ENCODE data around the gene VWDE.

DNA sequence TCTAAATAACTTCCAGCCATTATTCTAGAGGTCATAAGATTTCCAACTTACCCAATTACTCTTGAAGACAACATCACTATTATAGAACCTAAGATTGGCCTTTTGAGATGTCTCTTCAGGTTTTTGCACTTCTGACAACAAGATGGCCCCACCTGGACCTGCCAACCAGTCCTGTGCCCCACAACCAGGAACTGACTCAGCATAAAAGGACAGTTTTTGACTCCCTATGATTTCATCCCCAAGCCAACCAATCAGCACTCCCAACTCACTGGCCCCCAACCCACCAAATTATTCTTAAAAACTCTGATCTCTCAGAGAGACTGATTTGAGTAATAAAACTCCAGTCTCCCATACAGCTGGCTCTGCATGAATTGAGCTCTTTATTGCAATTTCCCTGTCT lies 98.2 kb downstream of the VWDE start:
- TF ChIP-seq EZH2 (IDR thresholded peaks at IDR 0.05) (no peak), POLR2A (IDR thresholded peaks at IDR 0.05; ENCODE audit: borderline replicate concordance, extremely low read depth, insufficient read depth, insufficient read length) (no peak), CEBPB (IDR thresholded peaks at IDR 0.05; ENCODE audit: low read depth) (no peak), SP1 (IDR thresholded peaks at IDR 0.05; ENCODE audit: low read depth) (no peak), SIN3A (IDR thresholded peaks at IDR 0.05; ENCODE audit: low read depth) (no peak), YY1 (IDR thresholded peaks at IDR 0.05; ENCODE audit: extremely low read depth, insufficient replicate concordance, low read depth, low read length) (no peak)
- TF ChIP-seq, protein P1, sequence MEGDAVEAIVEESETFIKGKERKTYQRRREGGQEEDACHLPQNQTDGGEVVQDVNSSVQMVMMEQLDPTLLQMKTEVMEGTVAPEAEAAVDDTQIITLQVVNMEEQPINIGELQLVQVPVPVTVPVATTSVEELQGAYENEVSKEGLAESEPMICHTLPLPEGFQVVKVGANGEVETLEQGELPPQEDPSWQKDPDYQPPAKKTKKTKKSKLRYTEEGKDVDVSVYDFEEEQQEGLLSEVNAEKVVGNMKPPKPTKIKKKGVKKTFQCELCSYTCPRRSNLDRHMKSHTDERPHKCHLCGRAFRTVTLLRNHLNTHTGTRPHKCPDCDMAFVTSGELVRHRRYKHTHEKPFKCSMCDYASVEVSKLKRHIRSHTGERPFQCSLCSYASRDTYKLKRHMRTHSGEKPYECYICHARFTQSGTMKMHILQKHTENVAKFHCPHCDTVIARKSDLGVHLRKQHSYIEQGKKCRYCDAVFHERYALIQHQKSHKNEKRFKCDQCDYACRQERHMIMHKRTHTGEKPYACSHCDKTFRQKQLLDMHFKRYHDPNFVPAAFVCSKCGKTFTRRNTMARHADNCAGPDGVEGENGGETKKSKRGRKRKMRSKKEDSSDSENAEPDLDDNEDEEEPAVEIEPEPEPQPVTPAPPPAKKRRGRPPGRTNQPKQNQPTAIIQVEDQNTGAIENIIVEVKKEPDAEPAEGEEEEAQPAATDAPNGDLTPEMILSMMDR (IDR thresholded peaks at IDR 0.05 in 2 of 3, conservative IDR thresholded peaks at IDR 0.05 in 1 of 3; ENCODE audit: borderline replicate concordance in 1 of 3, insufficient read depth in 1 of 3, low read depth in 2 of 3, low read length in 2 of 3): no peak
- TF ChIP-seq, protein P2, sequence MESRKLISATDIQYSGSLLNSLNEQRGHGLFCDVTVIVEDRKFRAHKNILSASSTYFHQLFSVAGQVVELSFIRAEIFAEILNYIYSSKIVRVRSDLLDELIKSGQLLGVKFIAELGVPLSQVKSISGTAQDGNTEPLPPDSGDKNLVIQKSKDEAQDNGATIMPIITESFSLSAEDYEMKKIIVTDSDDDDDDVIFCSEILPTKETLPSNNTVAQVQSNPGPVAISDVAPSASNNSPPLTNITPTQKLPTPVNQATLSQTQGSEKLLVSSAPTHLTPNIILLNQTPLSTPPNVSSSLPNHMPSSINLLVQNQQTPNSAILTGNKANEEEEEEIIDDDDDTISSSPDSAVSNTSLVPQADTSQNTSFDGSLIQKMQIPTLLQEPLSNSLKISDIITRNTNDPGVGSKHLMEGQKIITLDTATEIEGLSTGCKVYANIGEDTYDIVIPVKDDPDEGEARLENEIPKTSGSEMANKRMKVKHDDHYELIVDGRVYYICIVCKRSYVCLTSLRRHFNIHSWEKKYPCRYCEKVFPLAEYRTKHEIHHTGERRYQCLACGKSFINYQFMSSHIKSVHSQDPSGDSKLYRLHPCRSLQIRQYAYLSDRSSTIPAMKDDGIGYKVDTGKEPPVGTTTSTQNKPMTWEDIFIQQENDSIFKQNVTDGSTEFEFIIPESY (IDR thresholded peaks at IDR 0.05; ENCODE audit: extremely low read depth, insufficient replicate concordance, low read length): no peak
- TF ChIP-seq, protein P3, sequence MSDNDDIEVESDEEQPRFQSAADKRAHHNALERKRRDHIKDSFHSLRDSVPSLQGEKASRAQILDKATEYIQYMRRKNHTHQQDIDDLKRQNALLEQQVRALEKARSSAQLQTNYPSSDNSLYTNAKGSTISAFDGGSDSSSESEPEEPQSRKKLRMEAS (IDR thresholded peaks at IDR 0.05): no peak
- TF ChIP-seq, protein P4, sequence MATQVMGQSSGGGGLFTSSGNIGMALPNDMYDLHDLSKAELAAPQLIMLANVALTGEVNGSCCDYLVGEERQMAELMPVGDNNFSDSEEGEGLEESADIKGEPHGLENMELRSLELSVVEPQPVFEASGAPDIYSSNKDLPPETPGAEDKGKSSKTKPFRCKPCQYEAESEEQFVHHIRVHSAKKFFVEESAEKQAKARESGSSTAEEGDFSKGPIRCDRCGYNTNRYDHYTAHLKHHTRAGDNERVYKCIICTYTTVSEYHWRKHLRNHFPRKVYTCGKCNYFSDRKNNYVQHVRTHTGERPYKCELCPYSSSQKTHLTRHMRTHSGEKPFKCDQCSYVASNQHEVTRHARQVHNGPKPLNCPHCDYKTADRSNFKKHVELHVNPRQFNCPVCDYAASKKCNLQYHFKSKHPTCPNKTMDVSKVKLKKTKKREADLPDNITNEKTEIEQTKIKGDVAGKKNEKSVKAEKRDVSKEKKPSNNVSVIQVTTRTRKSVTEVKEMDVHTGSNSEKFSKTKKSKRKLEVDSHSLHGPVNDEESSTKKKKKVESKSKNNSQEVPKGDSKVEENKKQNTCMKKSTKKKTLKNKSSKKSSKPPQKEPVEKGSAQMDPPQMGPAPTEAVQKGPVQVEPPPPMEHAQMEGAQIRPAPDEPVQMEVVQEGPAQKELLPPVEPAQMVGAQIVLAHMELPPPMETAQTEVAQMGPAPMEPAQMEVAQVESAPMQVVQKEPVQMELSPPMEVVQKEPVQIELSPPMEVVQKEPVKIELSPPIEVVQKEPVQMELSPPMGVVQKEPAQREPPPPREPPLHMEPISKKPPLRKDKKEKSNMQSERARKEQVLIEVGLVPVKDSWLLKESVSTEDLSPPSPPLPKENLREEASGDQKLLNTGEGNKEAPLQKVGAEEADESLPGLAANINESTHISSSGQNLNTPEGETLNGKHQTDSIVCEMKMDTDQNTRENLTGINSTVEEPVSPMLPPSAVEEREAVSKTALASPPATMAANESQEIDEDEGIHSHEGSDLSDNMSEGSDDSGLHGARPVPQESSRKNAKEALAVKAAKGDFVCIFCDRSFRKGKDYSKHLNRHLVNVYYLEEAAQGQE (IDR thresholded peaks at IDR 0.05; ENCODE audit: low read depth): no peak
